HG03571 (cell line): ENCODE results near the gene NPHP4.

Experiments used
- ATAC-seq: cut with Tn5 transposase; IDR thresholded peaks from one replicate; pipeline ENCODE4 v1.9.1; 2021; ENCODE audit not compliant: unreplicated experiment

The NPHP4 gene

DNA sequence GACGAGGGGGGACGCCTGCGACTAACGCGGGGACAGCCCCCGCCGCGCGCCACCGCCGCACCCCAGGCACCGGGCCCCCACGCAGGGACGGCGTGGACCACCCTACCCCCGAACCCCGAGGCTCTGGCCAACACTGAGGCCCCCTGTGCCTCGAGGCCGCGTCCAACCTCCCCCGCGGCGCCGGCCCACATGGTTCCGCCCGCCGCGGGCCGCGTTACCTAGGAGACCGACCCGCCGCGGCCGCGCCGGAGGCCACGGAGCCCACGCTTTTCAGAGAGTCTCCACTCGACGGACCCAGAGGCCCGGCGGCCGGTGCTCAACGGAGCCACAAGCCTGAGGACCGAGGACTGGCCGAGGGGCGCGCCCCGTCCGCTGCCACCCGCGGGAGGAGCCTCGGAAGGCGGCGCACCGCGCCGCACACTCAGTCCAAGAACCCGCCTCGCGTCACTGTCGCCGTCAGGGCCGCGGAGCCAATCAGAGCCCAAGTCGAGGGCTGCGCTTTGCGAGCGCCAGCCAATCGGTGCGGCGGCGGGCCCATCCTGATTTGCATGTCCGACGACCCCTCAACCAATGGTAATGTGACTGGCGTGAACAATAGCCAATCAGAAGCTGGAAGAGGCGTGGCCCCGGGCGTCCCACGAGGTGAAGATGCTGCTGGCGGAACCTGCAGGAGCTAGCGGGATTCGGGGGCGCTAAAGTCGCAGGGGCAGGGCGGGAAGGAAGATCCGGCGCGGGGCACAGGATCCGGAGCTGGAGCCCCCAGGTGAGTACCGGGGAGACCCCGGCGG, at the start of gene NPHP4:
Gene NPHP4, minus strand, starts transcription at position 400 of the 788 bp plus-strand sequence. CDS start 6,136 bp downstream, outside the sequence.
- ATAC-seq: peak; percentile 92

GRCh38 chr1:6041432-6042062, 49.3 kb upstream of the NPHP4 start:
- ATAC-seq: no peak

DNA sequence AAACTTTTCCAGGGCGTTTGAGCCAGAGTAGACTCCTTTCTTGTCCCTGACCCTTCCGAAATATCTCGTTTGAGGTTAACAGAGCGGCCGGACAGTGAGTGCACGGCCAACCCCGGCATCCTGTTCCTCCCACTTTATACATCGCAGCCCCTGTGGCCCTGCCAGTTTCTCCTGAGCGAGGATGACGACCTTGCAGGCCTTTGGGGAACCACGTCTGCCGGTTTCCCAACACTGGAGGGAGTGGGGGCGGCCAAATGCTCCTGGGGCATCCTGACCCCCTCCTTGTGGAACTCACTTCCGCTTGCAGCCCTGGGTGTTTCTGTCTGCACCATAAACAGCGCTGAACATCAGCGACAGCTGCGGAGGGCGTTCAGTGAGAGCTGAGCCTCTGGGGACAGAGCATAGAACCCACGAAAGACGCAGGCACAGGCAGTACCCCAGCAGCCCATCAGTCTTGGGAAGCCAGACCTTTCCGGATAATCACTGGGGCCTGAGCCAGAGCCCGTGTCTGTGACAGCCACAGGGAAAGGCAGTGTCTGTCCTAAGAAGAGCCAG, 48.7 kb upstream of the NPHP4 start:
- ATAC-seq: no peak

GRCh38 chr1:6040444-6040843, 48.2 kb upstream of the NPHP4 start:
- no peak for ATAC-seq

GRCh38 chr1:6039031-6039430, 46.8 kb upstream of the NPHP4 start:
- no peak for ATAC-seq

DNA sequence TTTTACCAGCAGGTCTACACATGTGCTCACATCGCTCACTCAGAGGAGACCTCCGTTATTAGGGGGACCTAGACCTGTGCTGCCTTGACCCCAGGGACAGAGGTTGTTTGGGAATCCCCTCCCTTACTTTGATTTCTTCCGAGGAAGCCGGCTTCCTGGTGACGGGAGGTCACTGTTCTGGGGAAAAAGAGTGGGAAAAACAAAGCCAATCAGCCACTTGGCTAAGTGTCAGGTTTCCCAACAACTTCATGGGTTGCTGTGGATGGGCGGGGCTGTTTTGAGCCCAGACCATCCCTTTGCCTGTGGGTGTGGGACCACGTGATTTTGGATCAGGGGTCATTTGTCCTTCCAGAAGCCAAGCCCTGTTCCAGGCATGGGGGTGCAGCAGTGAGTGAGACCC, 46.4 kb upstream of the NPHP4 start:
- ATAC-seq: no peak

DNA sequence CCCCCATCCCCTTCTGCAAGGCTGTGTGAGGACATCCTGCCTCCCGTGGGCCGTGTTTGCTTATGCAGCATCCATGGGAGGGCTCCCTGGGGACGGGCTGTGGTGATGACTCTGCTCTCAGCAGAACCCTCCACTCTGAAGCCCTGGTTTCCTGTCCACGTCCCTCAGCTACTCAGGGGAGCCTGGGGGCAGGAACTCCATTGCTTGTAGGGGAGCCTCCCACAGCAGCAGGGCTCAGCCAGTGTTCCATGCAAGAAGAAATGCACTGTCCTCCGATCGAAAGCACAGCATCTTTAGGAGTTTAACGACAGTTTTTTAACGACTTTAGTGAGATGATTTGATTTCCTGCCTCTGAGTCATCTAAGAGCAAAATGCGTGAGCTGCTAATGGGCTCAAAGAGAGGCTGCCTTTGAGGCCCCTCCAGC, 45.1 kb upstream of the NPHP4 start:
- peak; percentile 88 for ATAC-seq

DNA sequence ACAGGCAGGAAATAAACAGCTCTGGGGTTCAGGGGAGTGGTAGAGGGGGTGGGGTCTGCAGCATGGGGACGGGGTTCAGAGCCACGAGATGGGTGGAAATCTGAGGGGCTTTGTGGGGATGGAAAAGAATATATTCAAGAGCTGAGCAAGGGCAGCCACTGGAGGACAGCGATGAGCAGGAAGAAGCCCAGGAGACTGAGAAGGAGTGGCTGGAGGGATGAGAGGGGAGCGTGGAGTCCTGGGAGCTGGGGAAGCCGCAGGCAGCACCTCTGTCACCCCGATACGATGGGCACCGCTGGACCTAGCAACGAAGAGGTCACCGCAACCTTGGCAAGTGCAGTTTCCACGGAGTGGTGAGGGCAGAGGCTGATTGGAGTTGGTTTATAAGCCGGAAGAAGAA, 43.5 kb upstream of the NPHP4 start:
- ATAC-seq: no peak

GRCh38 chr1:6035303-6035702, 43.1 kb upstream of the NPHP4 start:
- ATAC-seq: no peak

DNA sequence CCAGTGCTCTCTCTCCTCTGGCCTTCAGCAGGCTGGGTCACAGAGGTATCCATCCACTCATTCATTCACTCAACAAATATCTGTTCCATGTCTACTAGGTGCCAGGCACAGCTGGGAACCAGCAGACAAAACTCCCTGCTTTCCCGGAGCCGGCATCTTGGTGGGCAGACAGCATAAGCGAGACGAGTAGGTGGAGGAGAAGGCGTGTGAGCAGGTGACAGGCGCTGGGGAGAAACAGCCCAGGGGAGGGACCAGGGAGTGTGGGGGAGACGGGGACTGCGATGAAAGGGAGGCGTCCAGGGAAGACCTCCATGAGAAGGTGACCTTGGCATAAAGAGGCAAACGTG, 42.5 kb upstream of the NPHP4 start:
- no peak for ATAC-seq

DNA sequence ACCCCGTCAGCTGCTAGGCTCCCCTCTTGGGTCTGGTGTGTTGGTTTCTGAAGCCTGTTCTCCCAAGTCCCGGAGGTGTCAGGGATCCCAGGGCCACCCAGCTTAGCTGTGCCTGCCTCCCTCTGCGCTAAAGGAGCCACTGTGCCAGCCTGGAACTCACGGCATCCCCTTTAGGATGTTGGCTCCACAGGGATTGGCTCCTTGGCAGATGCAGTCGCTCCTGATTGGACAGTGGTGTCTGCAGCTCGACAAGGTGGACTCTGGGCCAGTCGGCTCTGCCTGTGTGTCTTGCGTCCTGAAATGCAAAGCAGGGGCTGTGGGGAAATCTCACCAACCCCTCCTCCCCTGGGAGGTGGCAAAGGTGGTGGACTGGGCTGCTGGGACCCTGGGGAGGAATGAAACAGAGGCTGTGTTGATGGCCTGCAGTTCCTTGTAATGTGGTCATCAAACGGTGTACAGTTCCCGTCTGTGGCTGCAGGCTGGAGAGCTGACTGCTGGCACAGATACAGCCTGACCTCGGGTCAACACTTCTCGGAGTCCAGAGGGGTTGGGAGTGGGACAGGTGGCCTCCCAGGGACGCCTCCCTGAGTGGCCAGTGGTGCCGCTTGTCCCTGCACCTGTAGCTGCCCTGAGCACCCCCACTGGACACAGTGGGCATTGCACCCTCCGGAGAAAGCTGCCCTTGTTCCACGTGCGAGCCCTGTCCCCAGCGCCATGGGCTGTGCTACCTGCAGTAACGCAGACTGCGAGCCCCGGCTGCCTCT, 41.9 kb upstream of the NPHP4 start:
- ATAC-seq: no peak

- ATAC-seq: no peak
These were observed 40.9 kb upstream of the NPHP4 start for GRCh38 chr1:6033124-6033523.

GRCh38 chr1:6030547-6031261, 38.5 kb upstream of the NPHP4 start:
- ATAC-seq: no peak

DNA sequence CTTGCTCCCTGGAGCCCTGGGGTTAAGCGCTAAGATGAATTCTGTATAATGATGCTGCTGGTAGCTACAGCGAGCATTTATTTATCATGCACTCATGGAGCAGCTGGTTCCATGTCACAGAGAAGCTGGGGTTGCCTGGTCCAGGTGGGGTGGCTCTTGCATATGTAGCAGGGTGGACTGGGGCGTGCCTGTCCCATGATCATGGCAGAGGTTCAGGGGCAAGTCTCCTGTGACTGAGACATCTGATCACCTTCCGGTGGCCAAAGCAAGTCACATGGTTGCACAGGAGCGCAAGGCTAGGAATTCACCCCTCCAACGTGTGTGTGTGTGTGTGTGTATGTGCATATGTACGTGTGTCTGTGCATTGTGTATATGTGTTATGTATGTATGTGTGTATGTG, 37.9 kb upstream of the NPHP4 start:
- ATAC-seq: no peak

DNA sequence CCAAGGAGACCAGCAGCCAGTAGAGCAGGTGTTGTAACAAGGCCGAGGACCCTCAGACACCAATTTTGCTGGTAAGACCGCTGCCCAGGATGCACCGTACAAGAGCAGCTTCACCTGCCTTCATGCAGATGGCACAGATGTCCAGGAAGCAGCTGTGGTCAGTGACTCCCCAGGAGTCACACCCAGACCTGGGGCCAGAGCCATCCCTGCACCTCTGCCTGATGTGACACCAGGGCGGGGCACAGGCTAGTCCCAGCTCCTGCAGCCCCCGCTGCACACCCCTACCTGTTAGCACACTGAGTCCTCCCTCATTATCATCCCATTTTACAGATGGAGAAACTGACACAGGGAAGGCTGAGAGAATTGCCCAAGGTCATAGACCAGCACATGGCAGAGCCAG, 37.1 kb upstream of the NPHP4 start:
- no peak for ATAC-seq

GRCh38 chr1:6028042-6028850, 36.0 kb upstream of the NPHP4 start:
- peak; percentile 38 for ATAC-seq

DNA sequence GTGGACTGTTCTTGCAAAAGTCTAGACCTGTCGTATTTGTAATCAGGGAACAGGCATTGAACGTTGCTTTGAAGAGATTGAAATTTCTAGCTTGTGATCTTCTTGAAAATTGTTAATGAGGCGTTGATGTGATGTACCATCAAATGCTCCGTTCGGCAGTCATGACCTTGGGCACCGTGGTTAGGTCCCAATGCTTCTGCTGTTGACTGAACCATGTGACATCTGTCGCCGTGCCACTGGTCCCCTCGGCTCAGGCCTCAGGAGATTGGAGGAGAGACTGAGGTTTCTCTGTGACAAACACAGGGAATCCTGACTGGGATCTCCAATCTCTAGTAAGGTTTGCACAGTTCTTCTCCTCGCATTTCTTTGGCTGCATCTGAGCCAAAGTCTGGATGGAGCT, 35.4 kb upstream of the NPHP4 start:
- ATAC-seq: no peak

DNA sequence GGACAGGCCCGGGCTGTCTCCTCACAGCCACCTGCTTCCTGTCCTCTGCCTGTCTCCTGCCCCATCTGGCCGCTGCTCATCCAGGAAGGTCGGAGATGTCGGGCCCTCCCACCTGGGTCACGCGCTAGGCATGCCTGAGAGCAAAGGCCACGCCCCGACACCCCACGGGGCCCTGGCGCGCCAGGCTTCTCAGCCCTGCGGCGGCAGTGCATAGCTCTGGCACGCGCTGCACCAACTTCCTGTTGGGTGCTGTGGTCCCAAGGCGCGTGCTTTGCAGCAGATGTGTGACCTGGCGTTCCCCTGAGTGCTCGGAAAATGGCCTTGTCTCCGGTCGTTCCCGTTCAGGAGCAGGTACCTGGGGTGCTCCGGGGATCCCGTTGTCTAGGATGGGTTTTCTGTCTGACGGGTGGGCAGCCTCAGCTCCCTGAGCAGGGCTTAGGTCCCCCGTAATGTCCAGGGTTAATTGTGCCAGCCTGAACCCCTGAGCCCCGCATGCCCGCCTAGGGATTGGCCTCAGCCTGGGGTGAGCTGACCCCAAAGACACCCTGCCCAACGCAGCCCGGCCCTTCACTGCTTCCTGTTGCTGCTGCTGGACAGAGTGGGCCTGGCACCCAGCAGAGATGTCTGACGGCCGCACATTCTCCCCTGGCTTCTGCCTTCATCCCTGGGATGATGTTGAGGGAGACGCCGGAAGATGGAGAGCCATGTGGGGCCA, 34.0 kb upstream of the NPHP4 start:
- peak; percentile 81 for ATAC-seq

DNA sequence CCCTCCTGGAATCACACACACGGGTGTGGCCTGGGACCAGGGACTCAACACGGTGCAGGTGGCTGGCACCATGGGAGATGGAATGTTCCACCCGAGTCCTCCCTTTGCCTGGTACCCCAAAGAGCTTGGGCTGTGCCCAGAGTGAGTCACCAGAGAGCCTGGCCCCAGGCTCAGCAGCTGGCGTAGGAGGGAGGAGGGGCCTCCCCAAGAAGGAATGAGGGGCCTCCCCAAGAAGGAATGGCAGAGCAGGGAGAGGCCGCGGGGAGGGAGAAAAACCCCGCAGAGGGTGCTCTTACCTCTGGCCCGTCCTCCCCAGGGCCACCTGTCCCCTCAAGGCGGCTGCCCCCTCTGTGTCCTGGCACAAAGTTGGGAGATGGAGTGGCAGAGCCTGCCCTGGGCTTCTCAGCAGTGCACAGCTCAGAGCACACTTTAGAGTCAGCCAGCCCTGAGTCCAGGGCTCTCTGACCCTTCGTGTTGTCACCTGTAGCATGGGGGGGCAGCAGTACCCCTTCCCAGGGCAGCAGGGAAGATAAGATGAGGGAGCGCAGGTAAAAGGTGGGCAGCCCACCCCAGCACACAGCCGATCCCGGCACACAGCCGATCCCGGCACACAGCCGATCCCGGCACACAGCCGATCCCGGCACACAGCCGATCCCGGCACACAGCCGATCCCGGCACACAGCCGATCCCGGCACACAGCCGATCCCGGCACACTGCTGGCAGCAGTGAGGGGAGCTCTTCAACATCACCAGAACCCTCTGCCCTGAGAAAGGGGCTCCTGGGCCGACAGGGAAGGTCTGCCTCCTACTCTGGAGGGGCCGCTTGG, 33.3 kb upstream of the NPHP4 start:
- no peak for ATAC-seq
